Sigmoid colon (tissue), 4 donors: Measurements from ENCODE around the gene NECTIN4.

Source experiments
- POLR2A ChIP-seq, 2 donors: fragments of 450-650 bp; IDR thresholded peaks; one replicate each; pipeline ENCODE4 v1.6.1; 2016; ENCODE audit warnings: antibody characterized with exemption in 2 of 2, mild to moderate bottlenecking in 2 of 2, moderate library complexity in 2 of 2
- POLR2AphosphoS5 ChIP-seq, 4 donors: sonication (generic); formaldehyde crosslinking; IDR thresholded peaks; one replicate each; pipeline ENCODE4 v1.6.1; 2017; ENCODE audit warnings: antibody characterized with exemption in 4 of 4
- TF ChIP-seq, protein P1 (sequence below), 4 experiments: fragments of 450-650 bp in 3 of 4; fragments of 200-600 bp in 1 of 4; IDR thresholded peaks; one replicate each; pipeline ENCODE4 v1.5.1; 2016 to 2019; ENCODE audit warnings: antibody characterized with exemption in 4 of 4, mild to moderate bottlenecking in 3 of 4, moderate library complexity in 2 of 4

GRCh38 chr1:161033751-161034150 lies 55.6 kb downstream of the NECTIN4 start:
- no peak for TF ChIP-seq POLR2A (IDR thresholded peaks at IDR 0.05)
- TF ChIP-seq, protein P1, sequence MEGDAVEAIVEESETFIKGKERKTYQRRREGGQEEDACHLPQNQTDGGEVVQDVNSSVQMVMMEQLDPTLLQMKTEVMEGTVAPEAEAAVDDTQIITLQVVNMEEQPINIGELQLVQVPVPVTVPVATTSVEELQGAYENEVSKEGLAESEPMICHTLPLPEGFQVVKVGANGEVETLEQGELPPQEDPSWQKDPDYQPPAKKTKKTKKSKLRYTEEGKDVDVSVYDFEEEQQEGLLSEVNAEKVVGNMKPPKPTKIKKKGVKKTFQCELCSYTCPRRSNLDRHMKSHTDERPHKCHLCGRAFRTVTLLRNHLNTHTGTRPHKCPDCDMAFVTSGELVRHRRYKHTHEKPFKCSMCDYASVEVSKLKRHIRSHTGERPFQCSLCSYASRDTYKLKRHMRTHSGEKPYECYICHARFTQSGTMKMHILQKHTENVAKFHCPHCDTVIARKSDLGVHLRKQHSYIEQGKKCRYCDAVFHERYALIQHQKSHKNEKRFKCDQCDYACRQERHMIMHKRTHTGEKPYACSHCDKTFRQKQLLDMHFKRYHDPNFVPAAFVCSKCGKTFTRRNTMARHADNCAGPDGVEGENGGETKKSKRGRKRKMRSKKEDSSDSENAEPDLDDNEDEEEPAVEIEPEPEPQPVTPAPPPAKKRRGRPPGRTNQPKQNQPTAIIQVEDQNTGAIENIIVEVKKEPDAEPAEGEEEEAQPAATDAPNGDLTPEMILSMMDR (IDR thresholded peaks at IDR 0.05), result no peak
- TF ChIP-seq POLR2AphosphoS5 (IDR thresholded peaks at IDR 0.05), result no peak
